ENCODE results near the gene SCYGR8.

The SCYGR8 gene

GRCh38 chr2:227765788-227766372, 20.2 kb downstream of the SCYGR8 start:
- Histone ChIP-seq H3K36me3 (ENCODE audit: insufficient read depth, low read depth, low read length) (no peaks in the 10 kb centered on the region), H3K9me3 (ENCODE audit: insufficient read depth, low read depth, low read length) (no peaks in the 10 kb centered on the region), H3K4me3 (ENCODE audit: low read length) (no peak overlapping the region), H3K27ac (ENCODE audit: low read length) (no peak overlapping the region), H3K9ac (ENCODE audit: low read depth, low read length) (no peak overlapping the region), H3K4me1 (ENCODE audit: insufficient read depth, low read length) (no peaks in the 10 kb centered on the region), H3K27me3 (ENCODE audit: insufficient read depth, low read length) (no peaks in the 10 kb centered on the region)

DNA sequence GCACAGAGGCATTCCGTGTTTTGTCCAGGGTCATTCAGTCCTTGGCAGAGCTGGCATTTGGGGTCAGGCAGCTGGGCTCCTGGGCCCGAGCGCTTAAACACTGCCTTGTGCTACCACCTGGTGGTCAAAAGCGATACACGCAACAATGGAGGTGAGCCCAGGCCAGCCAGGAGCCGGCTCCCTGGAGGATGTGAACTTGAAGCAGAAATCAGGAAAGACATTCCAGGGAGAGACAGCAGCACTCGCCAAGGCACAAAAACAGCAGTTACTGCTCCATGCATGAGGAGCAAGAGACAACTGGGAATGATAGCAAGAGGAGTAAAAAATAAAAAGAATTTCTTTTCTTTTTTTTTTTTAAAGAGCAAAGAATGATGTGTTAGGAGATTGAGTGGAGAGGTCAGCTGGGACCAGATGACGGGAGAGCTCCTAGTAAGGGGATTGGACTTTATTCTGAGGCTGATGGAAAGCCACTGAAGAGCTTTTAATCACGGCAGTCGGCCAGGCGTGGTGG, 20.7 kb downstream of the SCYGR8 start:
- no peak overlapping the region for H3K27ac ChIP-seq (ENCODE audit: low read length)
- no peak overlapping the region for H3K4me3 ChIP-seq (ENCODE audit: low read length)
- no peak overlapping the region for H3K9ac ChIP-seq (ENCODE audit: low read depth, low read length)
- no peaks in the 10 kb centered on the region for H3K36me3 ChIP-seq (ENCODE audit: insufficient read depth, low read depth, low read length)
- no peaks in the 10 kb centered on the region for H3K9me3 ChIP-seq (ENCODE audit: insufficient read depth, low read depth, low read length)
- no peaks in the 10 kb centered on the region for H3K4me1 ChIP-seq (ENCODE audit: insufficient read depth, low read length)
- H3K27me3 ChIP-seq (ENCODE audit: insufficient read depth, low read length): no peaks in the 10 kb centered on the region

DNA sequence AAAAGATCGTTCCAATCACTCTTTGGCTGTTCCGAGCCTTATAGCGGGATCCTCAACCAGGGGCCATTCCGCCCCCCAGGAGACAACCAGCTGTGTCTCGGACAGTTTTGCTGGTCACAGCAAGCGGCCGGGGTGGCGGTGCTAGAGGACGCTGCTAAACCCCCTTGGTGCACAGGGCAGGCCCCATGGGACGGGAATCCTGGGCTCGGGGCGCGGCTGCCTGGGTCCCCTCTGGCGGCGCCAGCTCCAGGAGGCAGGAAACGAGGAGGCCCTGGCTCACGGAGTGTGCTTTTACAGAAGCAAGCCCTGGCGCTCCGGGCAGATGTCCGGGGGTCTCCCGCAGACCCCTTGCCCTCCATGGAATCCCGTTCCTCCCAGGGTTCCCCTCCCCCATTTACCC, 22.1 kb downstream of the SCYGR8 start:
- Histone ChIP-seq H3K27ac (ENCODE audit: low read length) (no peak overlapping the region), H3K36me3 (ENCODE audit: insufficient read depth, low read depth, low read length) (no peaks in the 10 kb centered on the region), H3K9me3 (ENCODE audit: insufficient read depth, low read depth, low read length) (no peaks in the 10 kb centered on the region), H3K9ac (ENCODE audit: low read depth, low read length) (no peak overlapping the region), H3K4me1 (ENCODE audit: insufficient read depth, low read length) (no peaks in the 10 kb centered on the region), H3K27me3 (ENCODE audit: insufficient read depth, low read length) (no peaks in the 10 kb centered on the region), H3K4me3 (ENCODE audit: low read length) (no peak overlapping the region)

DNA sequence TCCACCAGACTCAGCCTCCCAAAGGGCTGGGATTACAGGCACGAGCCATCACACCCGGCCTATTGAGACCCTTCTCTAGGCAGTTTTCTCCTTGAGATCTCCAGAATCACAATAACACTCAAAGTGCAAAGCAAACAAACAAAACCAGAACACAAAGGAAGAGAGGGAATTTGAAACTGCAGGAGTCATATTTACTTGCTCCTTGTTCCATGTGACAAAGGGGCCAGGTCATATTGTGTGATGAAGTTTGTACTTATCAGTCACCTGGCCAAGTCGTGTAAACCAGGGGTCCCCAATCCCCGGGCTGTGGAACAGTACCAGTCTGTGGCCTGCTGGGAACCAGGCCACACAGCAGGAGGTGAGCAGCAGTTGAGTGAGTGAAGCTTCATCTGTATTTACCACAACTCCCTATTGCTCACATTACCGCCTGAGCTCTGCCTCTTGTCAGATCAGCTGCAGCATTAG, 26.5 kb downstream of the SCYGR8 start:
- Histone ChIP-seq H3K9me3 (ENCODE audit: insufficient read depth, low read depth, low read length) (no peaks in the 10 kb centered on the region), H3K27ac (ENCODE audit: low read length) (no peak overlapping the region), H3K9ac (ENCODE audit: low read depth, low read length) (no peak overlapping the region), H3K4me1 (ENCODE audit: insufficient read depth, low read length) (no peaks in the 10 kb centered on the region), H3K4me3 (ENCODE audit: low read length) (no peak overlapping the region), H3K36me3 (ENCODE audit: insufficient read depth, low read depth, low read length) (no peaks in the 10 kb centered on the region), H3K27me3 (ENCODE audit: insufficient read depth, low read length) (no peaks in the 10 kb centered on the region)

GRCh38 chr2:227772932-227773331, 27.2 kb downstream of the SCYGR8 start:
- no peaks in the 10 kb centered on the region for H3K9me3 ChIP-seq (ENCODE audit: insufficient read depth, low read depth, low read length)
- no peaks in the 10 kb centered on the region for H3K27me3 ChIP-seq (ENCODE audit: insufficient read depth, low read length)
- no peak overlapping the region for H3K9ac ChIP-seq (ENCODE audit: low read depth, low read length)
- H3K27ac ChIP-seq (ENCODE audit: low read length): no peak overlapping the region
- H3K4me1 ChIP-seq (ENCODE audit: insufficient read depth, low read length): no peaks in the 10 kb centered on the region
- no peak overlapping the region for H3K4me3 ChIP-seq (ENCODE audit: low read length)
- H3K36me3 ChIP-seq (ENCODE audit: insufficient read depth, low read depth, low read length): no peaks in the 10 kb centered on the region

DNA sequence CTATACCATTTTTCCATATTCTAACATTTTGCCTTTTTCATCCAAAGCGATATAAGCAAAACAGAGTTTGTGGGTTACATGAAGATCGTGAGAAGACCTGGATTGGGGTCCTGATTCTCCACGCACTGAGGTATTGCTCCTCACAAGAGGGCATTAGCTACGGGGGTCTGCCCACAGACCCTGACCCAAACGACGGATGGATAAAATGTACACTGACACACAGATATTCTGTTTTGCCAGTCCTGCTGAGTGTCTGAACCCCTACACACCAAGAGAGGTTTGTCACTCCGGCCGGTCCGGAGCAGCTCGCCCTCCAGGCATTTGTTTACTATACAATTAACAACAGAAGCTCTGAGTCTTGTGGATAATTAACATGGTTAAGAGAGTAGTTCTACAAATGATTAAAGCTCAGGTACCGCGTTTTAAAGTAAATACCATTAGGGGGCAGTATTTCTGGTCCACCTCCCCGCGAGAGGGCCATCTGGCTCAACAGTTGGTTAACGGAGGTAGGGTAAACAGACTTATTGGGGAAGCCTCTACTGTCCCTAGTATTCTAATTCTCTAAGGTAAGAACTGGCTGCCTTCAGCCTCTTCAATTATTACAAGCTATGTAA, 28.4 kb downstream of the SCYGR8 start:
- H3K4me3 ChIP-seq (ENCODE audit: low read length): no peak overlapping the region
- H3K4me1 ChIP-seq (ENCODE audit: insufficient read depth, low read length): no peaks in the 10 kb centered on the region
- H3K27ac ChIP-seq (ENCODE audit: low read length): no peak overlapping the region
- H3K27me3 ChIP-seq (ENCODE audit: insufficient read depth, low read length): no peaks in the 10 kb centered on the region
- no peaks in the 10 kb centered on the region for H3K9me3 ChIP-seq (ENCODE audit: insufficient read depth, low read depth, low read length)
- H3K9ac ChIP-seq (ENCODE audit: low read depth, low read length): no peak overlapping the region
- no peaks in the 10 kb centered on the region for H3K36me3 ChIP-seq (ENCODE audit: insufficient read depth, low read depth, low read length)

DNA sequence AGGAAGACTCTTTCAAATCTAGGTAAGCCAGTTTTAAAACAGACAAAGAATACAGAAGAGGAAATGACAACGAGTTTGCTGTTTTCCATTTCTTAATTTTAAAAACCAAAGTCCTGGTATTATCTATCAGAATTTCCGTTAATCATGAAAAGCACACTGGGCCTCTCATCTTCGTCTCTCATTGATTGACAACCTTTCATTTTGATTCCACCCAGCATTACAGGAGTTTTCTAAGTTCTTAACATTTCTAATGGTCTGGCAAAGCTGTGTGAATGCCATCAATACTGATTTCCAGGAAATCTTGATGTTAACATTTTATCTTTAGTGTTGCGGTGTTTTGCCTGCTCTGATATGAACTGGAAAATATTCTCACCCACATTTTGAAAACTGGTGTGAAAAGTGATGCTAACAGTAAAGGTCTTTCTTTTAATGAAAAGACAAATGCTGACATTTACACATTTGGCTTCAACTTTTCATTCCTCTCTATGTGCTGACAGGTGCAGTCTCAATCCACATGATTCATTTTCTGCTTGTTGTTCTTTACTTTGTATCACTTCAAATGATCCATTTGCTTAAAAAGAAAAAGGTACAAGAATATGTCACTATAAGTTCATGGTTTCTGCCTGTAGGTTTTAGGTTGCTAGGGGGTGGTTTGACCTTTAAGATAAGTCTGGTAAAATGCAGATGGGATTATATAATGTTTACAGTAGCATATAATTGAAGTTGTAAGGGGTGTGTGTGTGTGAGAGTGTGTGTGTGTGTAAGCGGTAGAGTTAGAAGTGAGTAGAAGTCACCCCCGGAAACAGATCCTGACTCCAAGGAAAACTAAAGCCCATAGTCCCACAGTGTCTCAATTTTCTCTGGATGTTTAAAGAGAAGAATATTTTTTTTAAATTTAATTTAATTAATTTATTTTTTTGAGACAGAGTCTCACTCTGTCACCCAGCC, 29.5 kb downstream of the SCYGR8 start:
- Histone ChIP-seq H3K4me1 (ENCODE audit: insufficient read depth, low read length) (no peaks in the 10 kb centered on the region), H3K27ac (ENCODE audit: low read length) (no peak overlapping the region)

DNA sequence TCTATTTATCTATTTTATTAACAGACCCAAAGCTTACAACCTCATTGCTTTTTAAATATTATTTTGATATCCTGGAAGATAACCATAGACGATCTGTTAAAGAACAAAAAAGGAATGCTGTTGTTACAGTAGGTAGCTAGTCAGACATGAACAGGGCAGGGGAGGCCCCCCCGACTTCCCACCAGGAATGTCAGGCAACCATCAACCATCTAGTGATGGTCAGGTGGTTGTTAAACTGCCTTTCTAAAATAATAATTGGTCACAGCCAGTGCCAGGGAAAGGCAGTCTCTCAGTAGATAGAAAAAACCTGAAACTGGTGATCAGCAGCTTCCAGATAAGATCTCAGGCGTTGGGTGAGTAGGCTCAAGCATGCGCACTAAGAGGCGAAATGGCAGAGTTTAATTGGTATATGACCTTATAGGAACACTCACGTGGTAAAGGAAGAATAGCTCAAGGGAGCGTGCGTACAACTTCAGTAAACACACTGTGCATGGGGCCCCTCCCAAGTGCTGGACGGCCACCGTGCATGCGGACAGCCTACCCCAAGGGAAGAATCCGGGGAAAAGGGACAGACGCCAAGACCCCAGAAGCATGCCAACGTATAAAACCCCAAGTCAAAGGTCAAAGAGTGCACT, 35.4 kb downstream of the SCYGR8 start:
- Histone ChIP-seq H3K9ac (ENCODE audit: low read depth, low read length) (no peak overlapping the region), H3K4me3 (ENCODE audit: low read length) (no peak overlapping the region)

More for the DNA sequence above, 29.5 kb downstream of the SCYGR8 start:
- H3K9ac ChIP-seq (ENCODE audit: low read depth, low read length): no peak overlapping the region
- no peaks in the 10 kb centered on the region for H3K36me3 ChIP-seq (ENCODE audit: insufficient read depth, low read depth, low read length)
- no peak overlapping the region for H3K4me3 ChIP-seq (ENCODE audit: low read length)
- H3K27me3 ChIP-seq (ENCODE audit: insufficient read depth, low read length): no peaks in the 10 kb centered on the region
- H3K9me3 ChIP-seq (ENCODE audit: insufficient read depth, low read depth, low read length): no peaks in the 10 kb centered on the region

DNA sequence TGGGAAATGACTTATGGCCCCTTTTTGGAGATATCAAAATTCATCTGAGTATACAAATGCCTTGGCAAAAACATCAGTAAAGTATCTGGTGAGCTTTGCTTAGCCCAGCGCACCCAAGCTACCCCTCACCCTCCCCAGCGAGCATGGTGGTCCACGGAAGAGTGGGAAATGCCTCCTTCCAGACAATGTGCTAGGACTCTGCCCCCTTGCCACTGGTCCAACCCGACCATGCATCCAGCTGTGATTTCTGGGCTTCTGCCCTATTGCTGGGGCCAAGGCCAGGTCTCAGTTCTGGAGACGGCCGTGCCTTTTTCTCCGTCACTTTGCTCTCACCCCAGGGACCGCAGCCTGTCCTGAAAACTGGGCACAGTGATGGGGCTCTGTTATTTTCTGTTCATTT, 36.1 kb downstream of the SCYGR8 start:
- Histone ChIP-seq H3K27ac (ENCODE audit: low read length) (no peak overlapping the region), H3K9me3 (ENCODE audit: insufficient read depth, low read depth, low read length) (no peaks in the 10 kb centered on the region), H3K4me1 (ENCODE audit: insufficient read depth, low read length) (no peaks in the 10 kb centered on the region), H3K27me3 (ENCODE audit: insufficient read depth, low read length) (no peaks in the 10 kb centered on the region), H3K36me3 (ENCODE audit: insufficient read depth, low read depth, low read length) (no peaks in the 10 kb centered on the region), H3K9ac (ENCODE audit: low read depth, low read length) (no peak overlapping the region), H3K4me3 (ENCODE audit: low read length) (no peak overlapping the region)

More for the DNA sequence above, 35.4 kb downstream of the SCYGR8 start:
- Histone ChIP-seq H3K27me3 (ENCODE audit: insufficient read depth, low read length) (no peaks in the 10 kb centered on the region), H3K27ac (ENCODE audit: low read length) (no peak overlapping the region), H3K9me3 (ENCODE audit: insufficient read depth, low read depth, low read length) (no peaks in the 10 kb centered on the region), H3K36me3 (ENCODE audit: insufficient read depth, low read depth, low read length) (no peaks in the 10 kb centered on the region), H3K4me1 (ENCODE audit: insufficient read depth, low read length) (no peaks in the 10 kb centered on the region)

DNA sequence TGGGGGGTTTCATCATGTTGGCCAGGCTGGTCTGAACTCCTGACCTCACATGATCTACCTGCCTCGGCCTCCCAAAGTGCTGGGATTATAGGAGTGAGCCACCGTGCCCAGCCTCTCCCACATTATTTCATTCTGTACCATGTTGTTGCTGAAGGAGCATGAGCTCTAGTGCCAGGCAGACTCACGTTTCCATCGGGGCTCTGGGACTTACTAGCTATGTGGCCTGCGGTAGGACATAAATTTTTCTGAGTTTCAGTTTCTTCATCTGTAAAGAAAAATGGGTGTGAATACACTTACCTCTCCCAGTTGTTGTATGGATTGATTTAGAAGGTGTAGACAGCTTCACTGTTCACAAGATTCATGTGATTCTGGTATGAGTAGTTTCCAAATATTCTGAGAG, 37.1 kb downstream of the SCYGR8 start:
- H3K9me3 ChIP-seq (ENCODE audit: insufficient read depth, low read depth, low read length): no peaks in the 10 kb centered on the region
- no peaks in the 10 kb centered on the region for H3K4me1 ChIP-seq (ENCODE audit: insufficient read depth, low read length)
- no peaks in the 10 kb centered on the region for H3K36me3 ChIP-seq (ENCODE audit: insufficient read depth, low read depth, low read length)
- H3K9ac ChIP-seq (ENCODE audit: low read depth, low read length): no peak overlapping the region
- H3K27me3 ChIP-seq (ENCODE audit: insufficient read depth, low read length): no peaks in the 10 kb centered on the region
- H3K4me3 ChIP-seq (ENCODE audit: low read length): no peak overlapping the region
- no peak overlapping the region for H3K27ac ChIP-seq (ENCODE audit: low read length)

- no peaks in the 10 kb centered on the region for H3K36me3 ChIP-seq (ENCODE audit: insufficient read depth, low read depth, low read length)
- no peaks in the 10 kb centered on the region for H3K4me1 ChIP-seq (ENCODE audit: insufficient read depth, low read length)
- no peak overlapping the region for H3K9ac ChIP-seq (ENCODE audit: low read depth, low read length)
- H3K27me3 ChIP-seq (ENCODE audit: insufficient read depth, low read length): no peaks in the 10 kb centered on the region
- H3K4me3 ChIP-seq (ENCODE audit: low read length): no peak overlapping the region
- H3K9me3 ChIP-seq (ENCODE audit: insufficient read depth, low read depth, low read length): no peaks in the 10 kb centered on the region
- no peak overlapping the region for H3K27ac ChIP-seq (ENCODE audit: low read length)
Observed at GRCh38 chr2:227783404-227784138, 37.9 kb downstream of the SCYGR8 start.

All from iPS-20b (cell line).